ENCODE data around the gene ADARB2.

ADARB2 gene

DNA sequence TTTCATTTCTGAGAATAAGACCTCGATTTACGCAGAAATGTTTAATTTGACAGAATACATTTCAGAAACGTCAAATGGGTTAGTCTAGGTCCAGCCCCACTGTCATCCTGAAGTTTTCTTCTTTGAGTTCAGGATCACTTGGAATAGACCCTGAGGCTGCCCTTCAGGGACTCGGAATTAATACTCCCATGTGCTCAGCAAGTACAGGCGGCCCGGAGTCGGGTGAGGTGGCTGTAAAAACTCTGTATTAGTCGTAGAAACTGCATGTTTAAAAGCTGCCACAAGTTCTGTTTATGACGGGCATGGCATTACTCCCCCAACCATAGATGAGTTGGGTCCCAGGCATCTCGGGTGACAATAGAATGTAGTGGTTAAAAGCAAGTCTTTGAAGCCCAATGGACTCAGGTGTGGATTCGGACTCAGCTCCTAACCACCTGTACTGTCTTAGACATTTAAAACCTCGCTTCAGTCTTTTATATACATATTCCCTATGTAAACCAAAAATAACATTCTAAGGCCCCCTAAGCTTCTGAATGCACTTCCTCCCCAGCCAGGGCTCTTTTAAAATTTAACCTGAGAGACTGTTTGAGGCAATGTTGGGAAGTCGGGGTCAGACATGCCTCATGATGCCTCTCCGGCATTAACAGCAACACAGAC, 216.3 kb downstream of the ADARB2 start:
- DNase-seq (ENCODE audit: low read depth, low spot score) = no peak
- TF ChIP-seq, protein P1, sequence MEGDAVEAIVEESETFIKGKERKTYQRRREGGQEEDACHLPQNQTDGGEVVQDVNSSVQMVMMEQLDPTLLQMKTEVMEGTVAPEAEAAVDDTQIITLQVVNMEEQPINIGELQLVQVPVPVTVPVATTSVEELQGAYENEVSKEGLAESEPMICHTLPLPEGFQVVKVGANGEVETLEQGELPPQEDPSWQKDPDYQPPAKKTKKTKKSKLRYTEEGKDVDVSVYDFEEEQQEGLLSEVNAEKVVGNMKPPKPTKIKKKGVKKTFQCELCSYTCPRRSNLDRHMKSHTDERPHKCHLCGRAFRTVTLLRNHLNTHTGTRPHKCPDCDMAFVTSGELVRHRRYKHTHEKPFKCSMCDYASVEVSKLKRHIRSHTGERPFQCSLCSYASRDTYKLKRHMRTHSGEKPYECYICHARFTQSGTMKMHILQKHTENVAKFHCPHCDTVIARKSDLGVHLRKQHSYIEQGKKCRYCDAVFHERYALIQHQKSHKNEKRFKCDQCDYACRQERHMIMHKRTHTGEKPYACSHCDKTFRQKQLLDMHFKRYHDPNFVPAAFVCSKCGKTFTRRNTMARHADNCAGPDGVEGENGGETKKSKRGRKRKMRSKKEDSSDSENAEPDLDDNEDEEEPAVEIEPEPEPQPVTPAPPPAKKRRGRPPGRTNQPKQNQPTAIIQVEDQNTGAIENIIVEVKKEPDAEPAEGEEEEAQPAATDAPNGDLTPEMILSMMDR (IDR thresholded peaks at IDR 0.05; ENCODE audit: insufficient read depth, low read length, missing control alignments) = no peak
- H3K4me3 ChIP-seq (ENCODE audit: low read depth, low read length) = no peak overlapping the region
- ChIA-PET CTCF (no interaction called here), POLR2A (no interaction called here)

DNA sequence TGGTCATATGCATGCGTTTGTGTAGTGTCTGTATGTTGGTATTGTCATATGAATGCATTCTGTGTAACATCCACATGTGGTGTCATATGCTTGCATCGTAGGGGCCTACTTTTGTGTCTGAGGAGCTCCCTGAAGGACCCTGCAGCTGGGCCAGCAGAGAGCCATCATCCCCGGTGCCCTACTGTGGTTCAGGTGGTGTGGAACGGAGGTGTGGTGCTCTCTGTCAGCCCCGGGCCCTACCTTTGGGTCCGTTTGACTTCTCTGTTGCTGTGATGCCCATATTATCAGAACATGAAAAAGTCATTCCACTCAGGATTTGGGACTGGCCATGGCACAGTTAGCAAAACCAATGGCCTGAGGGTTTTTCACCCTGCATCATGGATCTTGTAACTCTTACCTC, 217.9 kb downstream of the ADARB2 start:
- no peak overlapping the region for H3K4me3 ChIP-seq (ENCODE audit: low read depth, low read length)
- DNase-seq (ENCODE audit: low read depth, low spot score) = no peak
- ChIA-PET POLR2A (no interaction called here), CTCF (no interaction called here)
- TF ChIP-seq, protein P1 (IDR thresholded peaks at IDR 0.05; ENCODE audit: insufficient read depth, low read length, missing control alignments) = no peak

DNA sequence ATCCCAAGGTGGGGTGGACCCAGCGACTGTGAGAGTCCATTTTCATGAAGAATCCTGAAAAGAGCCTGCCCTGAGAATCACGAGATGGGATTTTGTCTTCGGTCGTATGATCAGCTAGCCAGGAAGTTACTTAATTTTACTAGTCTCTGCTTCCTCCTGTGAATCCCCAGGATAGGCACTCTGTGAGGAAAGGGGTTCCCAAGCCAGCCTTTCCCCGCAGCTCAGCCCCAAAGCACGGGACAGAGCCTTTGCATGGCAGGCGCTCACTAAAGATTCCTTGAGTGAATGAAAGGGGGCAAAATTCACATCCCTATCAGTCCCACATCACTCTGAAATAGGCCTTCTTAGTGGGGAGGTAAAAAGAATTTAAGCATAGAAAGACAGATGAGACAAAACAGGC, 219.6 kb downstream of the ADARB2 start:
- ChIA-PET POLR2A (no interaction called here), CTCF (no interaction called here)
- TF ChIP-seq, protein P1 (IDR thresholded peaks at IDR 0.05; ENCODE audit: insufficient read depth, low read length, missing control alignments) = no peak
- H3K4me3 ChIP-seq (ENCODE audit: low read depth, low read length) = no peak overlapping the region
- no peak for DNase-seq (ENCODE audit: low read depth, low spot score)

DNA sequence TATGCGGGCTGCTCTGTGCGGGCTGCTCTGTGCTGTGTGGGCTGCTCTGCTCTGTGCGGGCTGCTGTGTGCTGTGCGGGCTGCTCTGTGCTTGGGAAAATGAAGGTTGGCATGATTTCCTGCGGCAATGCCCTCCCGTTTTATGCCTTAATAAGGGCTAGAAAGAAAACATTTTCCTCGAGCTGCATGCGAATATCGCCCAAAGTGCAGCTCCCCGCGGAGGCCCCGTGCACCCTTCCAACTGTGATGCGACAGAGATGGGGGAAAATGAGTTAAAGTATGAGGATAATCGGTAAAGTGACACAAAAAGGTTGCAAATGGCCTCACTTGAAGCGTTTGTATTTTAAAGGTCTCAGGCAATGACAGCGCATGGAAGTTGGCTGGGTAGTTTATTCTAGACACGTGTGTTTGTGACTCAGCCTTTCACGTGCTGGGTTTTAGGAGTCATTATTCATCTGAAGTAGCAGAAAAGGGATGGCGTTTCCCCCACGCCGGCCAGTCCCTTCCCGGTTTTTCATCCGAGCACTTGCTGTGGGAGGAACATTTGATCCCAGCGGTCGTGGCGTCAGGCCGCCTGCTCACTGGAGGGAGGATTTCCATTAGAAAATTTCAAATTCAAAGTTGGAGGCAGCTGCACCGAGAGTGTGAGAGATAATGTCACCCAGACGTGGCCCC, 220.7 kb downstream of the ADARB2 start:
- TF ChIP-seq, protein P1 (IDR thresholded peaks at IDR 0.05; ENCODE audit: insufficient read depth, low read length, missing control alignments) = no peak
- H3K4me3 ChIP-seq (ENCODE audit: low read depth, low read length) = no peak overlapping the region
- no peak for DNase-seq (ENCODE audit: low read depth, low spot score)
- ChIA-PET POLR2A (no interaction called here), CTCF (no interaction called here)

DNA sequence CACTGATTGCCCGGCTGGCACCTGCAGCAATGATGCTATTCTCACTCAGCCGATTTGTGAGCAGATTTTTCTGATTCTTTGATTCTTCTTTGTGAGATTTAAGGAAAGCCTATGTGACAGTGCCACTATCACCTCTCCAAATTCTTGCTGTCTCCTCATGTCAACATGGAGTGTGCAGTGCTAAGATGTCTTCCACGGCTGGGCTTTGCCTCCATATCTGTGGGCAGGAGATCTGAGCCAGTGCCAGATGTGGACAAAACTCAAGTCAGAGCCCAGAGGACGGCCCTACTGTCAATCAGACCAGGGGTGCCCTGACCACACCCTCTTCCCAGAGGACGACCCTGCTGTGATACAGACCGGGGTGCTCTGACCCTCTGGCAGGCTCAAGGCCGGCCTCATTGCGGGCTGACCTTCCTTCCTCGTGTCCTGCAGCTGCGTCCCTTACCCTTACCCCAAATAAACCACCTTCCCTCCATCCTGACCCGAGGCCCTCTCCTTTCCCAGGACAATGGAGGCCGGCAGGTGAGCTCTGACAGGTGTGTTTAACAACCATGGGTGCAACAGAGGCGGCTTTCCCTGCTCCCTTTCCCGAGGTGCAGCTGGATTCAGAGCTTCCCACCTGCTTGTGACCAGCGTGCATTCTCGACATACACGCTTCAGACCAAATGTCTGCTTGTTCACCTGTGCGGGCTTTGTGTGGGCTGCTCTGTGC, 221.4 kb downstream of the ADARB2 start:
- TF ChIP-seq, protein P1 (IDR thresholded peaks at IDR 0.05; ENCODE audit: insufficient read depth, low read length, missing control alignments) = no peak
- H3K4me3 ChIP-seq (ENCODE audit: low read depth, low read length) = no peak overlapping the region
- DNase-seq (ENCODE audit: low read depth, low spot score) = no peak
- ChIA-PET CTCF (no interaction called here), POLR2A (no interaction called here)

DNA sequence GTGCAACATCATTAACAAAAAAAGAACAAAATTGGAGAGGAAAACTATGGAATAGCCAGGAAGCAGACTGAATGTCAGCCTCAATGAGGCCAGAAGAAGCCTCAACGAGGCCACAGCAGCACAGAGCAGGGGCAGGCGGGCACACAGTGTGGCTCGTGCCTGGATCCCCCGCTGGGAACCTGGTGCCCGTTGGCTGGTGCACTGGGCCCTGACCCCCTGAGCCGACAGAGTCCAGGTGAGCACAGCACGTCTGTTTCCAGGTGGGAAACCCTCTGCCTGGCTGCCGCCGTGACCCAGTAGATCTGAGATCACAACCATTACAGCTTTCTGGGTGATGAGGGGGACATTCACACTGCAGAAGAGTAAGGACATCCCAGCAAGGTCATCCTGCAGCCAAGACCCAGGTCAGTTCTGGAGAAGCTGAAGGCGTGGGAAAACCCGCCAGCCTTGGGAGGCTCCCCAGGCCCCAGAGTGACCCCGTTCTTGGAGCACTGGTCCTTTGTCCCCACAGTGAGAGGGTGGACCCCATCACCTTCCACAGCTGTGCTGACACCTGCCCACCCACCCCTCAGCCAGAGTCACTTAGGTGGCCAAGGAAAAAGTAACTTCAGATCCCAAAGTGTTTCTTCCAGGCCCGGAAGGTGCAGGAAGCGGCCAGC, 222.1 kb downstream of the ADARB2 start:
- TF ChIP-seq, protein P1 (IDR thresholded peaks at IDR 0.05; ENCODE audit: insufficient read depth, low read length, missing control alignments) = no peak
- no peak overlapping the region for H3K4me3 ChIP-seq (ENCODE audit: low read depth, low read length)
- ChIA-PET POLR2A (no interaction called here), CTCF (no interaction called here)
- DNase-seq (ENCODE audit: low read depth, low spot score) = no peak

Data from AG04449 (cell line).